ENCODE results near the gene EMSY.
A peak's percentile ranks its signal among the peaks of the same experiment; 100 is the strongest.
"Not testable (repeated sequence)": the region's sequence is repeated elsewhere in the genome, so short reads cannot be mapped to it uniquely, and the experiment has no call there.

EMSY gene

GRCh38 chr11:76577921-76578653, 133.3 kb downstream of the EMSY start:
- DNase-seq (ENCODE audit: low spot score in 2 of 2) (no peak), ATAC-seq (ENCODE audit: low read depth) (no peak)
- H3K27me3 Mint-ChIP-seq: peaks cover 27% of the 10 kb centered on the region
- no peak overlapping the region for H3K4me3 Mint-ChIP-seq
- H3K36me3 Mint-ChIP-seq: peaks cover 1% of the 10 kb centered on the region
- H3K4me1 Mint-ChIP-seq: no peaks in the 10 kb centered on the region
- no peak overlapping the region for H3K27ac Mint-ChIP-seq
- H3K9me3 Mint-ChIP-seq: no peaks in the 10 kb centered on the region

GRCh38 chr11:76578654-76579055, 133.8 kb downstream of the EMSY start:
- Mint-ChIP-seq H3K27ac (no peak overlapping the region), H3K27me3 (peaks cover 26% of the 10 kb centered on the region), H3K4me3 (no peak overlapping the region), H3K36me3 (peaks cover 1% of the 10 kb centered on the region), H3K4me1 (no peaks in the 10 kb centered on the region), H3K9me3 (no peaks in the 10 kb centered on the region)
- no peak for DNase-seq (ENCODE audit: low spot score in 2 of 2)
- no peak for ATAC-seq (ENCODE audit: low read depth)

- Mint-ChIP-seq H3K4me3 (no peak overlapping the region), H3K36me3 (peaks cover 1% of the 10 kb centered on the region), H3K4me1 (no peaks in the 10 kb centered on the region), H3K27me3 (peaks cover 23% of the 10 kb centered on the region), H3K27ac (no peak overlapping the region), H3K9me3 (no peaks in the 10 kb centered on the region)
- no peak for ATAC-seq (ENCODE audit: low read depth)
- no peak for DNase-seq (ENCODE audit: low spot score in 2 of 2)
Measured at GRCh38 chr11:76579056-76579751, 134.4 kb downstream of the EMSY start.

DNA sequence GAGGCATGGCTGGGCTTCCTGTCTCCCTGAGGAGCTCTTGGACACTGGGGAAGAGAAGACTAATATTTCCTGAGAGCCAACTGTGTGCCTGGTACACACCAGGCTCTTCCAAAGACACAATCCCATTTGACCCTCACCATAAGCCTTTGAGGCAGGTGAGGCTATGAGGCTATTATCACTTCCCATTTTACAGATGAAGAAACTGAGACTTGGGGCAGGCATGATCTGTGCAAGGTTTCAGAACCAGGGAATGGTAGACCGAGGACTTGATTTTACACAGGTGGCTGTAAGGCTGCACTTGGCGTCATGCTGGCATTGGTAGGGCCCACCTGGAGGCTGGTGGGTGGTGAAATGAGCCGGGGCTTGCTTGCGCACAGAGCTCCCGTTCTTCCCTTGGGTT, 134.9 kb downstream of the EMSY start:
- H3K27me3 Mint-ChIP-seq: peaks cover 21% of the 10 kb centered on the region
- DNase-seq (ENCODE audit: low spot score in 2 of 2): no peak
- H3K36me3 Mint-ChIP-seq: peaks cover 1% of the 10 kb centered on the region
- no peaks in the 10 kb centered on the region for H3K9me3 Mint-ChIP-seq
- no peak overlapping the region for H3K27ac Mint-ChIP-seq
- no peaks in the 10 kb centered on the region for H3K4me1 Mint-ChIP-seq
- no peak overlapping the region for H3K4me3 Mint-ChIP-seq
- ATAC-seq (ENCODE audit: low read depth): no peak

DNA sequence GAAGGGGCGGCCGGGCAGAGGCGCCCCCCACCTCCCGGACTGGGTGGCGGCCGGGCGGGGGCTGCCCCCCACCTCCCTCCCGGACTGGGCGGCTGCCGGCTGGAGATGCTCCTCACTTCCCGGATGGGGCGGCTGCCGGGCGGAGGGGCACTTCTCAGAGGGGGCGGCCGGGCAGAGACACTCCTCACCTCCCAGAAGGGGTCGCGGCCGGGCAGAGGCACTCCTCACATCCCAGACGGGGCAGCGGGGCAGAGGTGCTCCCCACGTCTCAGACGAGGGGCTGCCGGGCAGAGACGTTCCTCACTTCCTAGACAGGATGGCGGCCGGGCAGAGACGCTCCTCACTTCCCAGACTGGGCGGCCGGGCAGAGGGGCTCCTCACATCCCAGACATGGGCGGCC, 137.7 kb downstream of the EMSY start:
- ATAC-seq (ENCODE audit: low read depth); H3K4me3 Mint-ChIP-seq; H3K36me3 Mint-ChIP-seq; H3K27ac Mint-ChIP-seq; H3K9me3 Mint-ChIP-seq; H3K4me1 Mint-ChIP-seq; DNase-seq (ENCODE audit: low spot score in 2 of 2): not testable (repeated sequence)
- H3K27me3 Mint-ChIP-seq: peaks cover 12% of the 10 kb centered on the region

GRCh38 chr11:76587820-76588454, 143.1 kb downstream of the EMSY start:
- Mint-ChIP-seq H3K36me3 (no peaks in the 10 kb centered on the region), H3K4me3 (no peak overlapping the region), H3K27me3 (peaks cover 1% of the 10 kb centered on the region), H3K9me3 (no peaks in the 10 kb centered on the region), H3K27ac (no peak overlapping the region), H3K4me1 (peaks cover 7% of the 10 kb centered on the region)
- ATAC-seq (ENCODE audit: low read depth) (no peak), DNase-seq (ENCODE audit: low spot score in 2 of 2) (no peak)

GRCh38 chr11:76588455-76589325, 143.9 kb downstream of the EMSY start:
- H3K27me3 Mint-ChIP-seq: peaks cover 1% of the 10 kb centered on the region
- H3K36me3 Mint-ChIP-seq: no peaks in the 10 kb centered on the region
- H3K9me3 Mint-ChIP-seq: no peaks in the 10 kb centered on the region
- H3K27ac Mint-ChIP-seq: no peak overlapping the region
- ATAC-seq (ENCODE audit: low read depth) (peak; percentile 85), DNase-seq (ENCODE audit: low spot score in 2 of 2) (no peak)
- no peak overlapping the region for H3K4me3 Mint-ChIP-seq
- peaks cover 11% of the 10 kb centered on the region for H3K4me1 Mint-ChIP-seq

- H3K9me3 Mint-ChIP-seq: no peaks in the 10 kb centered on the region
- H3K4me1 Mint-ChIP-seq: peaks cover 11% of the 10 kb centered on the region
- no peaks in the 10 kb centered on the region for H3K36me3 Mint-ChIP-seq
- ATAC-seq (ENCODE audit: low read depth) (no peak), DNase-seq (ENCODE audit: low spot score in 2 of 2) (no peak)
- H3K27ac Mint-ChIP-seq: no peak overlapping the region
- no peak overlapping the region for H3K4me3 Mint-ChIP-seq
- peaks cover 4% of the 10 kb centered on the region for H3K27me3 Mint-ChIP-seq
Measured at GRCh38 chr11:76589477-76589876, 144.7 kb downstream of the EMSY start.

DNA sequence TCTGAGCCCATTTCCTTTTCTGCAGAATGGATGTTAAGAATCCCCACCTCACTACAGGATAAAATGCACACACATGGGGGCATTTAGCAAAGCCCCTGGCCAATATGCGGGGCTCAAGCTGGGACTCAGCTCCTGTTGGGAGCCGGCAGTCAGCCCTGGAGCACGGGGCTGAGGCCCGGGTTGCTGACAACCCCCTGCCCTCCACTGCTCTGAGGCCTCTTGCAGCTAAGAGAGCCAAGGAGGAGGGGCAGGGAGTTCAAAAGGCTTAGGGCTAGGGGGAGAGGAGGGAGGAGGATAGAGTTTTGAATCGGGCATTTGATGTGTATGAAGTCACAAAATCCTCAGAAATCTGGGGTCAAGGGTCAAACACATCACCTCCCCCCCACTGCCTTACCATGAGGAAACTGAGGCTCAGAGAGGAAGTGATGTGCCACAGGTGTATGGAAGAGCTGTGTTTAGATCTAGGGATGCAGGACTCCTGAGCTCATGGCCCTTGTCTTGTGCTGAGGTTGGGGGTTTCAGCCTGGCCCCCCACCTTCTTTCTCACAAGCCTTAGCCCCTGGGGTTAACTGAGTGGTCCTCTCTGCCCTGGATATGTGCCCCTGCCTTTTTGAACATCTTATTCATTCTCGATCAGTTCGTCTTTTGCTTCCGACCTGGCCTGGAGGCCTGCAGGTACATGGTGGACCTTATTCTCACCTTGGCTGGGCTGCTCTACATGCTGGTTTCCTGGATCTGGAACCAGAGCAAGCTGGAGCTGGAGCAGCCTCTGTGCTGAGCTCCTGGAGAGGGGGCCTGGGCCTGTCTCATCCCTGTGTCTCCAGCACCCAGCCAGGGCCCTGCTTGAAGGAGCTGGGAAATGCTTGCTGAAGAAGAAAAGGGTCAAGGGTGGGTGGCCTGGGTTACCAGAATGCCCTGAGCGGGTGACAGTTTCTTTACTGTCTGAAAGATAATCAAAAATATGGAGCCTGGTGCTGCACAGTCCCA, 145.4 kb downstream of the EMSY start:
- Mint-ChIP-seq H3K9me3 (no peaks in the 10 kb centered on the region), H3K36me3 (no peaks in the 10 kb centered on the region), H3K4me3 (no peak overlapping the region), H3K27me3 (peaks cover 4% of the 10 kb centered on the region), H3K4me1 (peaks cover 11% of the 10 kb centered on the region), H3K27ac (no peak overlapping the region)
- ATAC-seq (ENCODE audit: low read depth) (no peak), DNase-seq (ENCODE audit: low spot score in 2 of 2) (no peak)

DNA sequence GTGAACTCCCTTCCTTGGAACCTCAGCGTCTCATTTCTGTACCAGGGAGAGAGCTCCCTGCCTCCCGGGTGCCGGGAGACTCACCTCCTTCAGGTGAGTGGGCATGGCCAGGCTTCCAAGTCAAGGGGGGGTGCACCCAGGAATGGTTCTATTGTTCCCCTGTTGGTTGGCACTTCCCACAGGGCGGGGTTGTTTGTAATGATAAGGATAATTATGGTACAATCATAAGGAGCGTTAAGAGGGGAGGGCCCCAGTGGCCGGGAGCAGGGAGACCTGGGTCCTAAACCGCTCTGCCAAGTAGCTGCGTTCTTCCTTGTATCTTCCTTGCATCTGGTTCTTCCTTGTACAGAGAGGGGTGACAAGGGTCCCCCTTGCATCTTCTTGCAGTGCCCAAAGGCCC, 146.6 kb downstream of the EMSY start:
- ATAC-seq (ENCODE audit: low read depth) (no peak), DNase-seq (ENCODE audit: low spot score in 2 of 2) (no peak)
- no peak overlapping the region for H3K4me3 Mint-ChIP-seq
- H3K36me3 Mint-ChIP-seq: no peaks in the 10 kb centered on the region
- no peaks in the 10 kb centered on the region for H3K9me3 Mint-ChIP-seq
- peaks cover 4% of the 10 kb centered on the region for H3K27me3 Mint-ChIP-seq
- peaks cover 11% of the 10 kb centered on the region for H3K4me1 Mint-ChIP-seq
- no peak overlapping the region for H3K27ac Mint-ChIP-seq

GRCh38 chr11:76592025-76592914, 147.5 kb downstream of the EMSY start:
- H3K27ac Mint-ChIP-seq: no peak overlapping the region
- H3K4me1 Mint-ChIP-seq: peaks cover 11% of the 10 kb centered on the region
- ATAC-seq (ENCODE audit: low read depth): no peak
- H3K9me3 Mint-ChIP-seq: no peaks in the 10 kb centered on the region
- no peak overlapping the region for H3K4me3 Mint-ChIP-seq
- H3K27me3 Mint-ChIP-seq: peaks cover 9% of the 10 kb centered on the region
- DNase-seq (ENCODE audit: low spot score in 2 of 2): no peak
- H3K36me3 Mint-ChIP-seq: no peaks in the 10 kb centered on the region

GRCh38 chr11:76592961-76593360, 148.1 kb downstream of the EMSY start:
- Mint-ChIP-seq H3K27me3 (peaks cover 11% of the 10 kb centered on the region), H3K36me3 (no peaks in the 10 kb centered on the region), H3K27ac (no peak overlapping the region), H3K4me1 (peaks cover 10% of the 10 kb centered on the region), H3K9me3 (no peaks in the 10 kb centered on the region), H3K4me3 (no peak overlapping the region)
- no peak for DNase-seq (ENCODE audit: low spot score in 2 of 2)
- no peak for ATAC-seq (ENCODE audit: low read depth)
